ENCODE data around the gene STARD8.

DNA sequence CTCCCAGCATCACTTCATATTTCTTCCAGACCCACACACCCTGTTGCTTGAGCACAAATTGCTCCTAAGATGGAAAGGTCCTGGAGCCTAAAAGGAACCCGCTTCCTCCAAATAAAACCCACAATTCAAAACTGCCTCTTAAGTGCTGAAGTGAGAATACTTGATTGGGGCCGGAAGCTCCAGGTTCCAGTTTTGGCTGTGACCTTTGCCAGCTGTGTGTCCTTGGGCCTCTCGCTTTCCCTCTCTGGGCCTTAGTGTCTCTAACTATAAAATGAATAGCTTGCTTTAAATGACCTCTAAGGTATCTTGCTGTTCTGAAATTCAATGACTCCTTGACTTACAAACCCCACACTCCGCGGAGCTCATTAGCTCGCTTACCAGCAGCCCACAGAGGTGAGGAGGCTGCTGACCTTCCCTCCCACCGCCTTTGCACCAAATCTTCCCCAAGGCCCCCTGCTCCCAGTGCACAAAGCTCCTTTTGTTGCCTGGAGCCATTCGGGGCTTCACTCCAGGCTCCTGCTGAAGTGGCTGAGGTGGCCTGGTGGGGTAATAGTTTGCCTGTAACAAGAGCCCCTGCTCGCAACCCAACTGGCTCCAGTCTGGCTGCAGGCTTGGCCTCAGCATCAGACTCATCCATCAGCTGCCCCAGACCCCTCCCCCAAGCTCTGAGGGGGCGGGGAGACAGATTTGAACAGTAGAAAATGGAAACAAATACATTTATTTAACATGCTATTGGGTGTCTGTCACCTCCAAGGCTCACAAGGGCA lies 21.8 kb downstream of the STARD8 start:
- TF ChIP-seq, protein P1, sequence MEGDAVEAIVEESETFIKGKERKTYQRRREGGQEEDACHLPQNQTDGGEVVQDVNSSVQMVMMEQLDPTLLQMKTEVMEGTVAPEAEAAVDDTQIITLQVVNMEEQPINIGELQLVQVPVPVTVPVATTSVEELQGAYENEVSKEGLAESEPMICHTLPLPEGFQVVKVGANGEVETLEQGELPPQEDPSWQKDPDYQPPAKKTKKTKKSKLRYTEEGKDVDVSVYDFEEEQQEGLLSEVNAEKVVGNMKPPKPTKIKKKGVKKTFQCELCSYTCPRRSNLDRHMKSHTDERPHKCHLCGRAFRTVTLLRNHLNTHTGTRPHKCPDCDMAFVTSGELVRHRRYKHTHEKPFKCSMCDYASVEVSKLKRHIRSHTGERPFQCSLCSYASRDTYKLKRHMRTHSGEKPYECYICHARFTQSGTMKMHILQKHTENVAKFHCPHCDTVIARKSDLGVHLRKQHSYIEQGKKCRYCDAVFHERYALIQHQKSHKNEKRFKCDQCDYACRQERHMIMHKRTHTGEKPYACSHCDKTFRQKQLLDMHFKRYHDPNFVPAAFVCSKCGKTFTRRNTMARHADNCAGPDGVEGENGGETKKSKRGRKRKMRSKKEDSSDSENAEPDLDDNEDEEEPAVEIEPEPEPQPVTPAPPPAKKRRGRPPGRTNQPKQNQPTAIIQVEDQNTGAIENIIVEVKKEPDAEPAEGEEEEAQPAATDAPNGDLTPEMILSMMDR (IDR thresholded peaks at IDR 0.05; ENCODE audit: low read depth, low read length, missing input control), result no peak
- TF ChIP-seq, protein P2, sequence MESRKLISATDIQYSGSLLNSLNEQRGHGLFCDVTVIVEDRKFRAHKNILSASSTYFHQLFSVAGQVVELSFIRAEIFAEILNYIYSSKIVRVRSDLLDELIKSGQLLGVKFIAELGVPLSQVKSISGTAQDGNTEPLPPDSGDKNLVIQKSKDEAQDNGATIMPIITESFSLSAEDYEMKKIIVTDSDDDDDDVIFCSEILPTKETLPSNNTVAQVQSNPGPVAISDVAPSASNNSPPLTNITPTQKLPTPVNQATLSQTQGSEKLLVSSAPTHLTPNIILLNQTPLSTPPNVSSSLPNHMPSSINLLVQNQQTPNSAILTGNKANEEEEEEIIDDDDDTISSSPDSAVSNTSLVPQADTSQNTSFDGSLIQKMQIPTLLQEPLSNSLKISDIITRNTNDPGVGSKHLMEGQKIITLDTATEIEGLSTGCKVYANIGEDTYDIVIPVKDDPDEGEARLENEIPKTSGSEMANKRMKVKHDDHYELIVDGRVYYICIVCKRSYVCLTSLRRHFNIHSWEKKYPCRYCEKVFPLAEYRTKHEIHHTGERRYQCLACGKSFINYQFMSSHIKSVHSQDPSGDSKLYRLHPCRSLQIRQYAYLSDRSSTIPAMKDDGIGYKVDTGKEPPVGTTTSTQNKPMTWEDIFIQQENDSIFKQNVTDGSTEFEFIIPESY (IDR thresholded peaks at IDR 0.05), result no peak
- TF ChIP-seq TAF1 (conservative IDR thresholded peaks at IDR 0.05), result no peak
- no peak for TF ChIP-seq HNF4A (conservative IDR thresholded peaks at IDR 0.05)
- TF ChIP-seq, protein P3, sequence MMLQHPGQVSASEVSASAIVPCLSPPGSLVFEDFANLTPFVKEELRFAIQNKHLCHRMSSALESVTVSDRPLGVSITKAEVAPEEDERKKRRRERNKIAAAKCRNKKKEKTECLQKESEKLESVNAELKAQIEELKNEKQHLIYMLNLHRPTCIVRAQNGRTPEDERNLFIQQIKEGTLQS (IDR thresholded peaks at IDR 0.05), result no peak
- no peak for TF ChIP-seq JUND (IDR thresholded peaks at IDR 0.05)
- no peak for TF ChIP-seq HNF4G (IDR thresholded peaks at IDR 0.05)
- TF ChIP-seq SP1 (IDR thresholded peaks at IDR 0.05), result no peak

All from liver (tissue), 3 donors.